Prostate gland (tissue), 2 donors: Measurements from ENCODE around the gene DPP10. TPM values are rescaled to one million over a fixed set of nuclear protein-coding genes. Genes with fewer than 3 reads are reported as not detected.

ENCODE experiments used
- DNase-seq: peaks from one replicate; pipeline ENCODE4 v3.0.0-alpha.2; 2019; ENCODE audit warnings: low spot score
- H3K27ac ChIP-seq, 2 donors: fragments of 200-600 bp; sonication (generic); 2 replicates each; pipeline ENCODE4 v1.5.1; 2017 to 2019
- H3K27me3 ChIP-seq: fragments of 200-600 bp; sonication (generic); replicated peaks from 2 replicates; pipeline ENCODE4 v1.5.1; 2019; ENCODE audit not compliant: insufficient read depth
- H3K36me3 ChIP-seq, 2 donors: fragments of 200-600 bp; sonication (generic); 1 replicate in 1 of 2; 2 replicates in 1 of 2; pipeline versions ENCODE4 v1.5.1 to v1.8.1; 2017 to 2019
- H3K4me1 ChIP-seq: fragments of 200-600 bp; sonication (generic); replicated peaks from 2 replicates; pipeline ENCODE4 v1.5.1; 2019
- H3K4me3 ChIP-seq, 2 donors: fragments of 200-600 bp; sonication (generic); 2 replicates each; pipeline ENCODE4 v1.5.1; 2017 to 2019
- H3K9me3 ChIP-seq: fragments of 200-600 bp; sonication (generic); 2 replicates; pipeline ENCODE4 v1.5.1; 2017
- CTCF ChIP-seq, 4 experiments: fragments of 200-600 bp in 2 of 4; fragments of 450-650 bp in 2 of 4; sonication (generic) in 2 of 4; IDR thresholded peaks; 1 replicate in 3 of 4; 2 replicates in 1 of 4; pipeline ENCODE4 v1.5.1; 2016 to 2019; ENCODE audit warnings: antibody characterized with exemption in 4 of 4, mild to moderate bottlenecking in 2 of 4, moderate library complexity in 2 of 4
- POLR2A ChIP-seq: fragments of 450-650 bp; IDR thresholded peaks from one replicate; pipeline ENCODE4 v1.6.1; 2016; ENCODE audit warnings: antibody characterized with exemption, mild to moderate bottlenecking
- POLR2AphosphoS5 ChIP-seq: sonication (generic); formaldehyde crosslinking; IDR thresholded peaks from one replicate; pipeline ENCODE4 v1.6.1; 2017; ENCODE audit warnings: antibody characterized with exemption
- WGBS: methylation state at CpG from one replicate; pipeline ENCODE4 v1.1.5; 2018; 5-methylcytosine and 5-hydroxymethylcytosine counted together
- intact Hi-C: fragments of 100-400 bp; cut with DNase I; formaldehyde crosslinking; loops from one replicate; pipeline ENCODE4 v1.14.2; 2022
- total RNA-seq, 2 donors: library from RNA; depleted of rRNA; stranded (reverse); fragments of >200 nt; gene quantifications; one replicate each; pipeline ENCODE4 v1.1.0, GENCODE V29; 2016

DPP10 gene
- total RNA-seq, 2 donors from 2014 or later = 5.1 TPM; not detected in 1

GRCh38 chr2:114468343-114468742, 25.9 kb downstream of the DPP10 start:
- no peaks in the 10 kb centered on the region for H3K4me1 ChIP-seq
- no peak for DNase-seq
- H3K9me3 ChIP-seq = no peaks in the 10 kb centered on the region
- intact Hi-C loops = no loop called here
- no peaks in the 10 kb centered on the region for H3K27me3 ChIP-seq
- H3K27ac ChIP-seq = no peak overlapping the region
- WGBS = 86% methylated on average over 4 of the region's 4 CpGs
- no peaks in the 10 kb centered on the region for H3K36me3 ChIP-seq
- TF ChIP-seq POLR2AphosphoS5 (no peak), POLR2A (no peak), CTCF (IDR thresholded peaks at IDR 0.05) (no peak)
- H3K4me3 ChIP-seq = no peak overlapping the region

- intact Hi-C loops = no loop called here
- H3K27ac ChIP-seq = no peak overlapping the region
- 70% methylated on average over 3 of the region's 3 CpGs for WGBS
- no peaks in the 10 kb centered on the region for H3K36me3 ChIP-seq
- no peaks in the 10 kb centered on the region for H3K27me3 ChIP-seq
- DNase-seq = no peak
- no peaks in the 10 kb centered on the region for H3K4me1 ChIP-seq
- no peak overlapping the region for H3K4me3 ChIP-seq
- TF ChIP-seq POLR2A = no peak
- TF ChIP-seq POLR2AphosphoS5 = no peak
- no peak for TF ChIP-seq CTCF (IDR thresholded peaks at IDR 0.05)
- no peaks in the 10 kb centered on the region for H3K9me3 ChIP-seq
Observed at GRCh38 chr2:114472246-114472645, 29.8 kb downstream of the DPP10 start.

- intact Hi-C loops = no loop called here
- 59% methylated on average over 1 of the region's 1 CpG for WGBS
- H3K27me3 ChIP-seq = no peaks in the 10 kb centered on the region
- no peak overlapping the region for H3K4me3 ChIP-seq
- H3K4me1 ChIP-seq = no peaks in the 10 kb centered on the region
- H3K9me3 ChIP-seq = no peaks in the 10 kb centered on the region
- no peak overlapping the region for H3K27ac ChIP-seq
- no peak for DNase-seq
- TF ChIP-seq POLR2AphosphoS5 = no peak
- TF ChIP-seq CTCF (IDR thresholded peaks at IDR 0.05) = no peak
- TF ChIP-seq POLR2A = no peak
- no peaks in the 10 kb centered on the region for H3K36me3 ChIP-seq
Observed at GRCh38 chr2:114472726-114473125, 30.3 kb downstream of the DPP10 start.

GRCh38 chr2:114488841-114489530, 46.5 kb downstream of the DPP10 start:
- intact Hi-C loops = no loop called here
- H3K36me3 ChIP-seq = no peaks in the 10 kb centered on the region
- H3K9me3 ChIP-seq = no peaks in the 10 kb centered on the region
- no peak overlapping the region for H3K4me3 ChIP-seq
- H3K4me1 ChIP-seq = no peaks in the 10 kb centered on the region
- H3K27ac ChIP-seq = no peak overlapping the region
- TF ChIP-seq POLR2AphosphoS5 (no peak), CTCF (IDR thresholded peaks at IDR 0.05) (no peak), POLR2A (no peak)
- WGBS = 64% methylated on average over 3 of the region's 3 CpGs
- no peaks in the 10 kb centered on the region for H3K27me3 ChIP-seq
- no peak for DNase-seq

- TF ChIP-seq CTCF (IDR thresholded peaks at IDR 0.05) (no peak), POLR2AphosphoS5 (no peak), POLR2A (no peak)
- no peaks in the 10 kb centered on the region for H3K4me1 ChIP-seq
- H3K27me3 ChIP-seq = no peaks in the 10 kb centered on the region
- 14% methylated on average over 1 of the region's 1 CpG for WGBS
- no peak overlapping the region for H3K4me3 ChIP-seq
- intact Hi-C loops = no loop called here
- no peak for DNase-seq
- H3K9me3 ChIP-seq = no peaks in the 10 kb centered on the region
- no peak overlapping the region for H3K27ac ChIP-seq
- no peaks in the 10 kb centered on the region for H3K36me3 ChIP-seq
Observed at GRCh38 chr2:114495046-114495445, 52.6 kb downstream of the DPP10 start.
